ENCODE data around the gene BOC. TPM values are rescaled to one million over a fixed set of nuclear protein-coding genes. Genes with fewer than 3 reads are reported as not detected.

BOC gene
- total and polyA plus RNA-seq, 2 experiments from 2014 or later = 18.4 to 21.6 TPM

DNA sequence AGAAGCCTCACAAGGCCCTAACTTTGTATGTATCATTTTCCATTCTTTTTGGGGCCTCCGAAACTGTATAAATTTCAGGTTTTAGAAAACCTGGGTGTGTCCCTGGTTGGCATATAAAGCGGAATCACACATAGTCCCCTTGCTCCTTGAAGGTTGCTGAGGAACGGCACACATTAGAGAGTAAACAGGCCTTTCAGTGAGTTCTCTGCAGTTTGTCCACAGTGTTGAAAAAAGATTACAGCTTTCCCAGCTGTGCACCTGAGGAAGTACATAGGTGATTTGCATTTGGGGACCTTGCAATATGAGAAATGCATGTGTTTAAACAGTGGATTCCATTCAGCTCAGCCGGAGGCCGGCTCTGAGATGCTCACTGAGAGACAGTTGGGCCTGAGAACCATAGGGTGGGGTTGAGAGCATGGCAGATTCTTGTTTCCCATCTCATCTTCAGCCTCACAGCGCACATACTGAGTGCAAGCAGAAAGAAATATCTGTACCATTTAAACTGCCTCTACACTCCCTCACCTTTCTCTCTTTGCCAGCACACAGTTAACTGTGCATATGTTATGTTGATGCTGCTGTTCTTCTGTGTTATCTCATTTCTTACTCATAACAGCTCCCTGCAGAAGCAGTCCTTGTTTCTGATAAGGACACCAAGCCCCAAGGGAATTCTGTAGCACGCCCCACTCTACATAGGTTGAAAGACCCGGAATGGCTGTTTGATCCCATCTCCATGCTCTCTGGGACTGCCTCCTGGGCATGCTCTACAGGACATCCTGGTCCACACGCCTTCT is 60.4 kb downstream of the BOC start:
- no peak for DNase-seq
- Histone ChIP-seq H3K4me3 (no peak overlapping the region), H3K4me1 (ENCODE audit: insufficient read depth) (peaks cover 14% of the 10 kb centered on the region), H3K79me2 (ENCODE audit: insufficient read depth) (no peaks in the 10 kb centered on the region), H3K27ac (no peak overlapping the region), H4K20me1 (ENCODE audit: insufficient read depth) (no peaks in the 10 kb centered on the region), H2AFZ (no peak overlapping the region), H3K9me3 (ENCODE audit: low read depth) (no peaks in the 10 kb centered on the region), H3F3A (ENCODE audit: insufficient read depth) (peaks cover 6% of the 10 kb centered on the region; the same call in 1 of the 2 replicates), H3K4me2 (ENCODE audit: unreplicated experiment) (no peak overlapping the region), H3K27me3 (replicated peaks; ENCODE audit: insufficient read depth) (no peaks in the 10 kb centered on the region), H3K36me3 (ENCODE audit: low read depth) (no peaks in the 10 kb centered on the region), H3K9ac (no peak overlapping the region), H3K9me2 (ENCODE audit: insufficient read depth) (no peaks in the 10 kb centered on the region)
- in situ Hi-C loops (cut with MboI) = no loop called here
- TF ChIP-seq EZH2phosphoT487 (IDR thresholded peaks at IDR 0.05; ENCODE audit: insufficient read depth, low read depth) = no peak
- no peak for TF ChIP-seq EZH2 (IDR thresholded peaks at IDR 0.05; ENCODE audit: insufficient read depth, poor library complexity, severe bottlenecking)
- 86 to 89% methylated on average over 9 of the region's 9 CpGs for WGBS, 2 experiments (ENCODE audit: low coverage in 1 of 2, low lambda C conversion rate in 2 of 2, missing lambda C conversion rate in 2 of 2)

DNA sequence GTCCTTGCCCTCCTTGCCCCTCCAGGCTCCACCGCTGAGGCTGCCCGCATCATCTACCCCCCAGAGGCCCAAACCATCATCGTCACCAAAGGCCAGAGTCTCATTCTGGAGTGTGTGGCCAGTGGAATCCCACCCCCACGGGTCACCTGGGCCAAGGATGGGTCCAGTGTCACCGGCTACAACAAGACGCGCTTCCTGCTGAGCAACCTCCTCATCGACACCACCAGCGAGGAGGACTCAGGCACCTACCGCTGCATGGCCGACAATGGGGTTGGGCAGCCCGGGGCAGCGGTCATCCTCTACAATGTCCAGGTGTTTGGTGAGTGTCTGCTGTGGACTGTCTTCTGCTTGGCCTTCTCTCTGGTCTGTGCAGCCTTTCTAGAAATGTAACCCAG is 61.0 kb downstream of the BOC start:
- Histone ChIP-seq H3K4me3 (no peak overlapping the region), H3K9me2 (ENCODE audit: insufficient read depth) (no peaks in the 10 kb centered on the region), H3K27me3 (replicated peaks; ENCODE audit: insufficient read depth) (no peaks in the 10 kb centered on the region), H3K27ac (no peak overlapping the region), H3K4me1 (ENCODE audit: insufficient read depth) (peaks cover 17% of the 10 kb centered on the region), H3F3A (ENCODE audit: insufficient read depth) (peaks cover 6% of the 10 kb centered on the region; the same call in 1 of the 2 replicates), H3K36me3 (ENCODE audit: low read depth) (no peaks in the 10 kb centered on the region), H3K79me2 (ENCODE audit: insufficient read depth) (no peaks in the 10 kb centered on the region), H2AFZ (no peak overlapping the region), H3K9me3 (ENCODE audit: low read depth) (no peaks in the 10 kb centered on the region), H3K4me2 (ENCODE audit: unreplicated experiment) (no peak overlapping the region), H3K9ac (no peak overlapping the region), H4K20me1 (ENCODE audit: insufficient read depth) (no peaks in the 10 kb centered on the region)
- in situ Hi-C loops (cut with MboI) = no loop called here
- TF ChIP-seq EZH2 (IDR thresholded peaks at IDR 0.05; ENCODE audit: insufficient read depth, poor library complexity, severe bottlenecking) = no peak
- no peak for TF ChIP-seq EZH2phosphoT487 (IDR thresholded peaks at IDR 0.05; ENCODE audit: insufficient read depth, low read depth)
- no peak for DNase-seq
- WGBS, 2 experiments (ENCODE audit: low coverage in 1 of 2, low lambda C conversion rate in 2 of 2, missing lambda C conversion rate in 2 of 2) = 94 to 95% methylated on average over 13 of the region's 13 CpGs

DNA sequence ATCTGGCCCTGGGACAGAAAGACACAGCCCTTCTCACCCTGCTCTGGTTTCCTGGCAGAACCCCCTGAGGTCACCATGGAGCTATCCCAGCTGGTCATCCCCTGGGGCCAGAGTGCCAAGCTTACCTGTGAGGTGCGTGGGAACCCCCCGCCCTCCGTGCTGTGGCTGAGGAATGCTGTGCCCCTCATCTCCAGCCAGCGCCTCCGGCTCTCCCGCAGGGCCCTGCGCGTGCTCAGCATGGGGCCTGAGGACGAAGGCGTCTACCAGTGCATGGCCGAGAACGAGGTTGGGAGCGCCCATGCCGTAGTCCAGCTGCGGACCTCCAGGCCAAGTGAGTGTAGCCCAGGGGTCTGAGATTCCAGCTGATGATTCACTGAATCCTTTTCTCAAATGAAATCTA is 61.7 kb downstream of the BOC start:
- DNase-seq = no peak
- no peak overlapping the region for H3K4me3 ChIP-seq
- peaks cover 17% of the 10 kb centered on the region for H3K4me1 ChIP-seq (ENCODE audit: insufficient read depth)
- H3K27ac ChIP-seq = no peak overlapping the region
- TF ChIP-seq EZH2phosphoT487 (IDR thresholded peaks at IDR 0.05; ENCODE audit: insufficient read depth, low read depth) = no peak
- TF ChIP-seq EZH2 (IDR thresholded peaks at IDR 0.05; ENCODE audit: insufficient read depth, poor library complexity, severe bottlenecking) = no peak
- H3F3A ChIP-seq (ENCODE audit: insufficient read depth) = peaks cover 6% of the 10 kb centered on the region; the same call in 1 of the 2 replicates
- no peaks in the 10 kb centered on the region for H4K20me1 ChIP-seq (ENCODE audit: insufficient read depth)
- no peaks in the 10 kb centered on the region for H3K9me3 ChIP-seq (ENCODE audit: low read depth)
- no peaks in the 10 kb centered on the region for H3K79me2 ChIP-seq (ENCODE audit: insufficient read depth)
- in situ Hi-C loops (cut with MboI) = no loop called here
- WGBS, 2 experiments (ENCODE audit: low coverage in 1 of 2, low lambda C conversion rate in 2 of 2, missing lambda C conversion rate in 2 of 2) = 87 to 89% methylated on average over 15 of the region's 15 CpGs
- H3K9ac ChIP-seq = no peak overlapping the region
- H3K9me2 ChIP-seq (ENCODE audit: insufficient read depth) = no peaks in the 10 kb centered on the region
- no peak overlapping the region for H2AFZ ChIP-seq
- H3K4me2 ChIP-seq (ENCODE audit: unreplicated experiment) = no peak overlapping the region
- no peaks in the 10 kb centered on the region for H3K27me3 ChIP-seq (replicated peaks; ENCODE audit: insufficient read depth)
- H3K36me3 ChIP-seq (ENCODE audit: low read depth) = no peaks in the 10 kb centered on the region

DNA sequence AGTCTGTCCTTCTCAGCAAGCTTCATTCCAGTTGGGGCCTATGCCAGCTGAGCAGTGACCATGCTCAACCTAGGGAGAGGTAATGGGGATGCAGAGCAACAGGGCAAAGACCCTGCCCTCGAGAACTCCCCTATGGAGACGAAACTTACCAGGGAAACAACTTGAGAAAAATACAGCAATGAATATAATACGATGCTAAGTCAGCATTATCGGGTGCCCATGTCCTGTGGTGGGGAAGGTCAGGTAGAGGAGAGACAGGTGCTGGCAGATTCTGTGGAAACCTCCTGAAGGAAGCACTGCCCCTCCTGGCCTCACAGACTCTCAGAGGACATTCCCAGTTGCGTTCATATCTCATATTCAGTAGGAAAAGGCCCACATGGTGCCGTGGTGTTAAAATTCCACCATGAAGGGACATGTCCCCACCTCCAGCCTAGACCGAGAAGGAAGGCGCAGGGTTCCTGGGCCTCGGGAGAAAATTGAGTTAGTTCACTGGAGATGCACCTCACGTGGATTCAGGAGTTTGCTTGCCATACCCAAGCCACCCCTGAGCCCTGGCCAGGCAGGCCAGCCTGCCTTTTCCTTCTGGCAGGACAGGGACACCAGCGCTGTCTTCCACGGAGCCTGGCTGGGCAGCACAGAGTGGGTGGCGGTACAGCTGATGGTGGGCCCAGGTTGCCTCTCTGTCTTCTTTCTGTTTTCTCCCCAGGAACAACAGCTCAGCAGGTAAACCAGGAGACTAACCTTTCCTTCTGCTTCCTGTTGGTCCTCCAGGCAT is 62.4 kb downstream of the BOC start:
- Histone ChIP-seq H4K20me1 (ENCODE audit: insufficient read depth) (no peaks in the 10 kb centered on the region), H2AFZ (no peak overlapping the region), H3K9me2 (ENCODE audit: insufficient read depth) (no peaks in the 10 kb centered on the region), H3K4me2 (ENCODE audit: unreplicated experiment) (no peak overlapping the region), H3K79me2 (ENCODE audit: insufficient read depth) (no peaks in the 10 kb centered on the region), H3K4me1 (ENCODE audit: insufficient read depth) (peaks cover 17% of the 10 kb centered on the region), H3K9me3 (ENCODE audit: low read depth) (no peaks in the 10 kb centered on the region), H3K27ac (no peak overlapping the region), H3K27me3 (replicated peaks; ENCODE audit: insufficient read depth) (no peaks in the 10 kb centered on the region), H3K36me3 (ENCODE audit: low read depth) (0 out of 2 replicates have a peak, but pooled peaks cover 3% of the 10 kb centered on the region), H3F3A (ENCODE audit: insufficient read depth) (peaks cover 6% of the 10 kb centered on the region; the same call in 1 of the 2 replicates), H3K4me3 (no peak overlapping the region), H3K9ac (no peak overlapping the region)
- no peak for DNase-seq
- no peak for TF ChIP-seq EZH2 (IDR thresholded peaks at IDR 0.05; ENCODE audit: insufficient read depth, poor library complexity, severe bottlenecking)
- TF ChIP-seq EZH2phosphoT487 (IDR thresholded peaks at IDR 0.05; ENCODE audit: insufficient read depth, low read depth) = no peak
- 90 to 92% methylated on average over 13 of the region's 13 CpGs for WGBS, 2 experiments (ENCODE audit: low coverage in 1 of 2, low lambda C conversion rate in 2 of 2, missing lambda C conversion rate in 2 of 2)
- in situ Hi-C loops (cut with MboI) = no loop called here
